ENCODE measurements around the gene ARMC6. TPM values are rescaled to one million over a fixed set of nuclear protein-coding genes. Genes with fewer than 3 reads are reported as not detected.

Gene ARMC6
- polyA plus RNA-seq, 1 donor from 2014 or later, result 74.4 TPM

DNA sequence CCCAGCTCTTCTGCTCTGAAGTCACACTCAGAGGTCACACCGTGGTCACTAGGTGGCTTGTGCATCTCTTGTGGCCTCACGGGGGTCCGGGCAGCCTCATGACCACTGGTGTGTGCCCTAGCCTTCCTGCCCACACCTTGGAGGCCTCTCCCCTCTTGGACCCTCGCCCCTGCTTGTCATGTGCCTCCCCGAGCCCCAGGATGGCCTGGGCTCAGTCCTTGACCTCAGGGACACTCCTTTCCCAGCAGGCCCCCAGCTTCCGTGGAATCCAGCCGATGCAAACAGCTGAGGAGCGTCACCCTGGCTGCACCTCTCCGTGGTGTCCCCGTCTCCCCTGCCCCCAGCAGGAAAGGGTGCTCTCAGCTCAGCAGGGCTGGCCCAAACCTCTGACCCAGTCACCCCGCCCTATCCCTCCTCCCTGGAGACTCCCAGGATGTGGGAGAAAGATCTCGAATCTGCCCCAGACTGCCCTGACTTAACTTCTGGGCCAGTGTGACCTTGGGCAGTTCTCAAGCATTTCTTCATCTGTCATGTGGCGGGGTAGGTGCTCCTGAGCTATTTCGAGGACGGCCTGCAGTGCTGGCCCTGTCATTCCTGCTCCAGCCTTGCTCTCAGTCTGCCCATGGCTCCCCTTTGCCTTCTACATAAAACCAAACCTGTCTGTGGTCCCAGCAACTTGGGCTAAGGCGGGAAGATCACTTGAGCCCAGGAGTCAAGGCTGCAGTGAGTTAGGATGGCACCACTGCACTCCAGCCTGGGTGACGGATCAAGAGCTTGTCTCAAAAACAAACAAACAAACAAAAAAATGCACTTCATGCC, 25.8 kb downstream of the ARMC6 start:
- H3K4me3 ChIP-seq (ENCODE audit: low read length), result no peak overlapping the region
- H3K4me2 ChIP-seq (ENCODE audit: low read length), result no peak overlapping the region
- H3K9me2 ChIP-seq (ENCODE audit: insufficient read depth, low read length), result no peaks in the 10 kb centered on the region
- TF ChIP-seq, protein P1, sequence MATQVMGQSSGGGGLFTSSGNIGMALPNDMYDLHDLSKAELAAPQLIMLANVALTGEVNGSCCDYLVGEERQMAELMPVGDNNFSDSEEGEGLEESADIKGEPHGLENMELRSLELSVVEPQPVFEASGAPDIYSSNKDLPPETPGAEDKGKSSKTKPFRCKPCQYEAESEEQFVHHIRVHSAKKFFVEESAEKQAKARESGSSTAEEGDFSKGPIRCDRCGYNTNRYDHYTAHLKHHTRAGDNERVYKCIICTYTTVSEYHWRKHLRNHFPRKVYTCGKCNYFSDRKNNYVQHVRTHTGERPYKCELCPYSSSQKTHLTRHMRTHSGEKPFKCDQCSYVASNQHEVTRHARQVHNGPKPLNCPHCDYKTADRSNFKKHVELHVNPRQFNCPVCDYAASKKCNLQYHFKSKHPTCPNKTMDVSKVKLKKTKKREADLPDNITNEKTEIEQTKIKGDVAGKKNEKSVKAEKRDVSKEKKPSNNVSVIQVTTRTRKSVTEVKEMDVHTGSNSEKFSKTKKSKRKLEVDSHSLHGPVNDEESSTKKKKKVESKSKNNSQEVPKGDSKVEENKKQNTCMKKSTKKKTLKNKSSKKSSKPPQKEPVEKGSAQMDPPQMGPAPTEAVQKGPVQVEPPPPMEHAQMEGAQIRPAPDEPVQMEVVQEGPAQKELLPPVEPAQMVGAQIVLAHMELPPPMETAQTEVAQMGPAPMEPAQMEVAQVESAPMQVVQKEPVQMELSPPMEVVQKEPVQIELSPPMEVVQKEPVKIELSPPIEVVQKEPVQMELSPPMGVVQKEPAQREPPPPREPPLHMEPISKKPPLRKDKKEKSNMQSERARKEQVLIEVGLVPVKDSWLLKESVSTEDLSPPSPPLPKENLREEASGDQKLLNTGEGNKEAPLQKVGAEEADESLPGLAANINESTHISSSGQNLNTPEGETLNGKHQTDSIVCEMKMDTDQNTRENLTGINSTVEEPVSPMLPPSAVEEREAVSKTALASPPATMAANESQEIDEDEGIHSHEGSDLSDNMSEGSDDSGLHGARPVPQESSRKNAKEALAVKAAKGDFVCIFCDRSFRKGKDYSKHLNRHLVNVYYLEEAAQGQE (IDR thresholded peaks at IDR 0.05; ENCODE audit: borderline replicate concordance), result no peak
- TF ChIP-seq MXI1 (conservative IDR thresholded peaks at IDR 0.05; ENCODE audit: poor library complexity, severe bottlenecking), result no peak
- no peak overlapping the region for H3K27ac ChIP-seq (ENCODE audit: low read length)
- H3K9ac ChIP-seq (ENCODE audit: low read length), result no peak overlapping the region
- H2AFZ ChIP-seq (ENCODE audit: low read depth, low read length), result no peak overlapping the region
- H3K27me3 ChIP-seq (ENCODE audit: insufficient read depth, low read depth, low read length), result no peaks in the 10 kb centered on the region
- no peaks in the 10 kb centered on the region for H3K36me3 ChIP-seq (ENCODE audit: insufficient read depth, low read length)
- no peaks in the 10 kb centered on the region for H3K9me3 ChIP-seq (ENCODE audit: low read length)
- H4K20me1 ChIP-seq (ENCODE audit: insufficient read depth), result no peaks in the 10 kb centered on the region
- H3F3A ChIP-seq (ENCODE audit: insufficient read depth, low read length, poor library complexity, severe bottlenecking), result no peaks in the 10 kb centered on the region
- H3K79me2 ChIP-seq (replicated peaks; ENCODE audit: insufficient read depth, low read length), result no peaks in the 10 kb centered on the region

DNA sequence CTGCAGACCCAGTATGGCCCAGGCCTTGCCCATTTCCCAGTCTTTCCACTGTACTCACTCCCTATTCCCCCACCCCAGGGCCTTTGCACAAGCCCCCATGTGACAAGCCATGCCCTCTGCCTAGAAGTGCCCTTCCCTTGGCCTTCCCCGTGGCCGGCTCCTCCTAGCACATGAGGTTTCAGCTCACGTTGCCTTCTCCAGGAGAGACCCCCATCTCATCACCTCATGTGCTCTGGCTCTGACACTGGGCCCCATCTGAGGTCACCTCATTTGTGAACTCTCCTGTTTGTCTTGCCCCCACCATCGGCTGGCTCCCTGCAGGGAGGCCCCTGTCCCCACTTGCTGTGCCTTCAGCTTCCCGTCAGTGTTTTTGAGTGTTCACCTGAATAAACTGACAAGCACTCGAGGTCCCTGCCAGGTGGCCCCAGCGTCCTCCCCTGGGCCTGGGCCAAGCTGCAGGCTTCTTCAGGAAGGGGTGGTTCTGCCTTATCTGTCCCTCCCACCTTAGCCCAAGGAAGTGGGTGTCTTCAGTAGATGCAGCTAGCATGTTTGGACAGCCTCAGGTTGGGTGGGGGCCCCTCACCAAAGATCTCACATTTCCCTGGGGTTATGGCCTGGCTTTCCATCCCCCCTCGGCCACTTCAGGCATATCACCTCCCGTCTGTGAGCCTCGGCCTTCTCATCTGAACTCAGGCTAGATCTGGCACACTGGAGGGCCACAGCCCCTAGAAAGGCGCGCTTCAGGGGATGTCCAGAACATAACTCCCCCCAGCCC, 26.6 kb downstream of the ARMC6 start:
- H2AFZ ChIP-seq (ENCODE audit: low read depth, low read length), result no peak overlapping the region
- no peaks in the 10 kb centered on the region for H3K9me3 ChIP-seq (ENCODE audit: low read length)
- H3K36me3 ChIP-seq (ENCODE audit: insufficient read depth, low read length), result no peaks in the 10 kb centered on the region
- H3K9ac ChIP-seq (ENCODE audit: low read length), result no peak overlapping the region
- H3K79me2 ChIP-seq (replicated peaks; ENCODE audit: insufficient read depth, low read length), result no peaks in the 10 kb centered on the region
- no peak overlapping the region for H3K4me2 ChIP-seq (ENCODE audit: low read length)
- H3K27ac ChIP-seq (ENCODE audit: low read length), result no peak overlapping the region
- H3K4me3 ChIP-seq (ENCODE audit: low read length), result no peak overlapping the region
- H3K9me2 ChIP-seq (ENCODE audit: insufficient read depth, low read length), result no peaks in the 10 kb centered on the region
- no peaks in the 10 kb centered on the region for H3K27me3 ChIP-seq (ENCODE audit: insufficient read depth, low read depth, low read length)
- TF ChIP-seq SMC3 (conservative IDR thresholded peaks at IDR 0.05; ENCODE audit: poor library complexity), result no peak
- TF ChIP-seq, protein P2, sequence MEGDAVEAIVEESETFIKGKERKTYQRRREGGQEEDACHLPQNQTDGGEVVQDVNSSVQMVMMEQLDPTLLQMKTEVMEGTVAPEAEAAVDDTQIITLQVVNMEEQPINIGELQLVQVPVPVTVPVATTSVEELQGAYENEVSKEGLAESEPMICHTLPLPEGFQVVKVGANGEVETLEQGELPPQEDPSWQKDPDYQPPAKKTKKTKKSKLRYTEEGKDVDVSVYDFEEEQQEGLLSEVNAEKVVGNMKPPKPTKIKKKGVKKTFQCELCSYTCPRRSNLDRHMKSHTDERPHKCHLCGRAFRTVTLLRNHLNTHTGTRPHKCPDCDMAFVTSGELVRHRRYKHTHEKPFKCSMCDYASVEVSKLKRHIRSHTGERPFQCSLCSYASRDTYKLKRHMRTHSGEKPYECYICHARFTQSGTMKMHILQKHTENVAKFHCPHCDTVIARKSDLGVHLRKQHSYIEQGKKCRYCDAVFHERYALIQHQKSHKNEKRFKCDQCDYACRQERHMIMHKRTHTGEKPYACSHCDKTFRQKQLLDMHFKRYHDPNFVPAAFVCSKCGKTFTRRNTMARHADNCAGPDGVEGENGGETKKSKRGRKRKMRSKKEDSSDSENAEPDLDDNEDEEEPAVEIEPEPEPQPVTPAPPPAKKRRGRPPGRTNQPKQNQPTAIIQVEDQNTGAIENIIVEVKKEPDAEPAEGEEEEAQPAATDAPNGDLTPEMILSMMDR (IDR thresholded peaks at IDR 0.05; ENCODE audit: poor library complexity, severe bottlenecking), result no peak
- no peak for TF ChIP-seq EP300 (conservative IDR thresholded peaks at IDR 0.05; ENCODE audit: poor library complexity, severe bottlenecking)
- TF ChIP-seq TAF1 (IDR thresholded peaks at IDR 0.05; ENCODE audit: low read depth), result no peak
- TF ChIP-seq RAD21 (conservative IDR thresholded peaks at IDR 0.05), result no peak
- no peak for TF ChIP-seq POLR2AphosphoS5 (IDR thresholded peaks at IDR 0.05)
- TF ChIP-seq EZH2 (IDR thresholded peaks at IDR 0.05; ENCODE audit: borderline replicate concordance, insufficient read depth, low read length, poor library complexity, severe bottlenecking), result no peak
- TF ChIP-seq MXI1 (conservative IDR thresholded peaks at IDR 0.05; ENCODE audit: poor library complexity, severe bottlenecking), result no peak
- TF ChIP-seq, protein P1 (IDR thresholded peaks at IDR 0.05; ENCODE audit: borderline replicate concordance), result no peak
- H3F3A ChIP-seq (ENCODE audit: insufficient read depth, low read length, poor library complexity, severe bottlenecking), result no peaks in the 10 kb centered on the region
- H4K20me1 ChIP-seq (ENCODE audit: insufficient read depth), result no peaks in the 10 kb centered on the region
